ENCODE results near the gene ARPC1A.
"Not testable (repeated sequence)": the region's sequence is repeated elsewhere in the genome, so short reads cannot be mapped to it uniquely, and the experiment has no call there.

The ARPC1A gene

GRCh38 chr7:99380823-99381663, 55.3 kb downstream of the ARPC1A start:
- H3K4me3 ChIP-seq (ENCODE audit: low read depth, low read length) = no peak overlapping the region
- no peak for TF ChIP-seq CTCF (IDR thresholded peaks at IDR 0.05; ENCODE audit: low read depth, low read length)

GRCh38 chr7:99381664-99382075, 56.0 kb downstream of the ARPC1A start:
- TF ChIP-seq CTCF (IDR thresholded peaks at IDR 0.05; ENCODE audit: low read depth, low read length) = no peak
- no peak overlapping the region for H3K4me3 ChIP-seq (ENCODE audit: low read depth, low read length)

GRCh38 chr7:99383203-99383602, 57.5 kb downstream of the ARPC1A start:
- H3K4me3 ChIP-seq (ENCODE audit: low read depth, low read length) = no peak overlapping the region
- TF ChIP-seq CTCF (IDR thresholded peaks at IDR 0.05; ENCODE audit: low read depth, low read length) = no peak

- no peak overlapping the region for H3K4me3 ChIP-seq (ENCODE audit: low read depth, low read length)
- TF ChIP-seq CTCF (IDR thresholded peaks at IDR 0.05; ENCODE audit: low read depth, low read length) = no peak
Measured at GRCh38 chr7:99383791-99384370, 58.2 kb downstream of the ARPC1A start.

- no peak overlapping the region for H3K4me3 ChIP-seq (ENCODE audit: low read depth, low read length)
- TF ChIP-seq CTCF (IDR thresholded peaks at IDR 0.05; ENCODE audit: low read depth, low read length) = no peak
Measured at GRCh38 chr7:99384523-99384922, 58.8 kb downstream of the ARPC1A start.

- no peak for TF ChIP-seq CTCF (IDR thresholded peaks at IDR 0.05; ENCODE audit: low read depth, low read length)
Measured at GRCh38 chr7:99385564-99385963, 59.9 kb downstream of the ARPC1A start.

GRCh38 chr7:99386584-99387238, 61.0 kb downstream of the ARPC1A start:
- no peak overlapping the region for H3K4me3 ChIP-seq (ENCODE audit: low read depth, low read length)
- TF ChIP-seq CTCF (IDR thresholded peaks at IDR 0.05; ENCODE audit: low read depth, low read length) = no peak

More at GRCh38 chr7:99385564-99385963, 59.9 kb downstream of the ARPC1A start:
- no peak overlapping the region for H3K4me3 ChIP-seq (ENCODE audit: low read depth, low read length)

GRCh38 chr7:99387239-99387635, 61.5 kb downstream of the ARPC1A start:
- H3K4me3 ChIP-seq (ENCODE audit: low read depth, low read length) = not testable (repeated sequence)
